HG03045 (cell line): ENCODE results near the gene XAF1.
"Not testable (repeated sequence)": the region's sequence is repeated elsewhere in the genome, so short reads cannot be mapped to it uniquely, and the experiment has no call there.

Experiments
- ATAC-seq: cut with Tn5 transposase; IDR thresholded peaks from one replicate; pipeline ENCODE4 v1.9.1; 2021; ENCODE audit warnings: mild to moderate bottlenecking, moderate library complexity; ENCODE audit not compliant: unreplicated experiment

The XAF1 gene, protein sequence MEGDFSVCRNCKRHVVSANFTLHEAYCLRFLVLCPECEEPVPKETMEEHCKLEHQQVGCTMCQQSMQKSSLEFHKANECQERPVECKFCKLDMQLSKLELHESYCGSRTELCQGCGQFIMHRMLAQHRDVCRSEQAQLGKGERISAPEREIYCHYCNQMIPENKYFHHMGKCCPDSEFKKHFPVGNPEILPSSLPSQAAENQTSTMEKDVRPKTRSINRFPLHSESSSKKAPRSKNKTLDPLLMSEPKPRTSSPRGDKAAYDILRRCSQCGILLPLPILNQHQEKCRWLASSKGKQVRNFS

DNA sequence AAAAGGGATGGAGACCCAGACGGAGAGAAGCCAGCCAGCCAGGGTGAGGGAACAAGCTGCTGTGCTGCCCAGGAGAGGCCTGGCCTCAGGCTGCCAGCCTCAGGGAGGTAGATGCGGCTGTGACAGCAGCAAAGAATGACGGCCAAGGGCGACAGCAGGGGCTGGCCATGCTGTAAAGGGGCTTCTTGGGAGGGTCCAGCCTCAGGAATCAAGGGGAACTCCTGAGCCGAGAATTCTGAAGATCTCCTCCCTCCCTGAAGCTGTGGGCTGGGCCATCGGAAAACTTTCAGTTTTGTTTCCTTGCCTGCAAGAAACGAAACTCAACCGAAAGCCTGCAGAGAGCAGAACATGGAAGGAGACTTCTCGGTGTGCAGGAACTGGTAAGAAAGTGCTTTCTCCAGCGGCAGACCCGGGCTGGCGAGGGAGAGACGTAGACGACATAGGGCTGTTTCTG lies at the start of gene XAF1:
Gene XAF1, plus strand, starts transcription at position 316 of the 454 bp plus-strand sequence. Its CDS starts 33 bp downstream, at position 349.
- ATAC-seq, result no peak

DNA sequence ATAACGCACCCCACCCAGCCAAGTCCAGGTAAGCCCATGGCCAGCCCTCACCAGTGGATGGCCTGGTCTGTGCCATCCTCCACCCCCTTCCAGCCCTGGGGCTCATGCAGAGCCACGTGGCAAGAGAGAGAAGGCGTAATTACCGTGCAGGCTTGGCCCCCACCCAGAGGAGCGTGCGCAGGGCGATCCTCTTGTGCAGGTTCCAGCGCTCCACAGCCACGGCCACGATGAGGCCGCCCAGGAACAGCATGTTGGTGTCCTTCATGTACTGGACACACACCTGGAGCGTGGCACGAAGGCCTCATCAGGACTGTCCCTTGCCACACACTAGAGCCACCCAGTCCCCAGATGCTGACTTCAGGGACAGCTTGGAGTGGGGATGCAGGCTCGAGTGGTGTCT lies 49.3 kb upstream of the XAF1 start:
- ATAC-seq, result no peak

DNA sequence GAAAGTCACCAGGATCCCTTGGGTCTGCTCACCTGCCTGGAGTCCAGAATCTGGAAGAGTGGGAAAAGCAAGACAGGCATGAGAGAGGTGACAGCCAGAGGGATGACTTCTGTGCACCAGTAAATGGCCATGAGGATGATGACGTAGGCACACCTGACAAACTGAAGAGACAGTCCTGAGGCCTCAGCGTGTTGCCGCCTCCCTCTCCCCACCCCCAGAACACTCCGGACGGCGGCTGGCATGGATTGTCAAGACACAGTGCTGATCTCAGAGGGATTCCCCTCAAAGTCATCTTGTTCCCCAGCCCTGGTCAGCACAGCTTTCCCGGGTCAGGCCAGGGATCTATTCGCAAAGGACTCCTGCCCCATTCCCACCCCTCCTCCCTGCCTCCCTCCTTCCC lies 48.9 kb upstream of the XAF1 start:
- no peak for ATAC-seq

DNA sequence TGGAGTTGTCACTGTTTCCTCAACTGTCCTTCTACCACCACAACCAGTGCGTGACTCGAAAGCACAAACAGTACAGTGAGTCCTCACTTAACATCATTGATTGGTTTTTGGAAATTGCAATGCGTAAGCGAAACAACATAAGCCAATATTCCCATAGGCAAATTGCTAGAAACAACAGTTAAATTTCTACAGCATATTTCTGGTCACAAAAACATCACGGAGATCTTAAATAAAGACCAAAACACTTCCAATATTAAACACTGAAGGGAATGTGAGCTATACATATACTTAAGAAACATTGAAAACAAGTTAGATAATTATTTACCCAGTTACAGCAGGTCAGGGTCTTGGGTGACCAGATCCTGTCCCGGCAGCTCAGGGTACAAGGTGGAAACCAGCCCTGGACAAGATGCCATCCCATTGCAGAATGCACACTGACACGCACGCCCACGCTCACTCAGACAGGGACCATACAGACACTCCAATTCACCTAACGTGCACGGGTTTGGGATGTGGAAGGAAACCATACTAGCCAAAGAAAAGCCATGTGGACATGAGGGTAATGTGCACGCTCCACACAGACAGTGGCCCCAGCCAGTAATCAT lies 47.4 kb upstream of the XAF1 start:
- ATAC-seq, result no peak

DNA sequence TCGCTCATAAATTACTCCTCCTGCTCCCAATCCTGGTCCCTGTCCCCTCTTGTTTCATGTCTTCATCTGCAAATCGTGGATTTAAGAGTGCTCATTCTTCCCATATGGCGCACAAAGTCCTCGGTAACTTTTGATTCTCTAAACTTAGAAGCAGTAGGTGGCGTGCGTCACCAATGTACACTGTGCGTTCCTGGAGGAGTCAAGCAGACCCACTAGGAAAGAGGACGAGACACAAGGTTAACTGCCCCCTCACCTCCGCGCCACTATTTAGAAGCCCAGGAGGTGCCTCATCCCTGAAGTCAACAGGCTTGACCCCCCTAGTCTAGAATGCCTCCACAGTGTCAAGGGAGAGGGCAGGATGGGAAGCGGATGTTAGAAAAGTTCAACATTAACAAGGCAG lies 45.5 kb upstream of the XAF1 start:
- ATAC-seq, result no peak

DNA sequence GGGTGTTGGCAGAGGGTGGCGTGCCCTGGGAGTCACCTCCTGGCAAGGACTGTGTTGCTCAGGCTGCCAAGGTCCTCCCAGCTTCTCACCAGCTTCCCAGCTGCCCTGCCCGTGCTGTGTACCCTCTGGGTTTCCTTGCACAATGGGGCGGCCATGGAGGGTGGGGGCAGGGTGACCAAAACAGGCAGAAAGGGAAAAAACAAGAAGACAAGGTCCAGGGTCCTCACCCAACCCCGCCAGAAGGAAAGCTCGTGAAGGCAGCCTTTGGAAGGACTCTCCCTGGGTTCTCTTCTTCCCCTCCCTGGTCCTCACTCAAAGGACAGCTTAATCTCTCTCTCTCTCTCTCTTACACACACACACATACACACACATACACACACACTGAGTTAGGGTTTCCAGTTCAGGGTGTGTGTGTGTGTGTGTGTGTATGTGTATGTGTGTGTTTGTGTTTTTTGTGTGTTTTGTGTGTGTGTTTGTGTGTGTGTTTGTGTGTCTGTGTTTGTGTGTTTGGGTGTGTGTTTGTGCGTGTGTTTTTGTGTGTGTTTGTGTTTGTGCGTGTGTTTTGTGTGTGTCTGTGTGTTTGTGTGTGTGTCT lies 44.7 kb upstream of the XAF1 start:
- no peak for ATAC-seq

DNA sequence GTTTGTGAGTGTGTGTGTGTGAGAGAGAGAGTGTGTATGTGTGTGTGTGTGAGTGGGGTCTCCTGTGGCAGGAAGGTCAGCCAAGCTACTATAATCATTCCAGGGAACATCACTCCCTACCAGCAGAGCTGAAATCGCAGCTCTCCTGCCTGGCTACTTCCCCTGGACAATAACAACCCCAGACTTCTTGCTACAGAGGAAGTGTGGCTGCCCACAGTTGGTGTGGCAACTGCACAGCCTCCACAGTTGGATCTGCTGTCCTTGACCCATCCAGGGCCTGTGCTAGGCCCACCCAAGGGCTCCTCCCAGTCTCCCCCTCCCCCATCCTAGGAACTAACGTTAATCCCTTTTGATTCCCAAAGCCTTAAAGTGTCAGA lies 44.2 kb upstream of the XAF1 start:
- ATAC-seq, result no peak

DNA sequence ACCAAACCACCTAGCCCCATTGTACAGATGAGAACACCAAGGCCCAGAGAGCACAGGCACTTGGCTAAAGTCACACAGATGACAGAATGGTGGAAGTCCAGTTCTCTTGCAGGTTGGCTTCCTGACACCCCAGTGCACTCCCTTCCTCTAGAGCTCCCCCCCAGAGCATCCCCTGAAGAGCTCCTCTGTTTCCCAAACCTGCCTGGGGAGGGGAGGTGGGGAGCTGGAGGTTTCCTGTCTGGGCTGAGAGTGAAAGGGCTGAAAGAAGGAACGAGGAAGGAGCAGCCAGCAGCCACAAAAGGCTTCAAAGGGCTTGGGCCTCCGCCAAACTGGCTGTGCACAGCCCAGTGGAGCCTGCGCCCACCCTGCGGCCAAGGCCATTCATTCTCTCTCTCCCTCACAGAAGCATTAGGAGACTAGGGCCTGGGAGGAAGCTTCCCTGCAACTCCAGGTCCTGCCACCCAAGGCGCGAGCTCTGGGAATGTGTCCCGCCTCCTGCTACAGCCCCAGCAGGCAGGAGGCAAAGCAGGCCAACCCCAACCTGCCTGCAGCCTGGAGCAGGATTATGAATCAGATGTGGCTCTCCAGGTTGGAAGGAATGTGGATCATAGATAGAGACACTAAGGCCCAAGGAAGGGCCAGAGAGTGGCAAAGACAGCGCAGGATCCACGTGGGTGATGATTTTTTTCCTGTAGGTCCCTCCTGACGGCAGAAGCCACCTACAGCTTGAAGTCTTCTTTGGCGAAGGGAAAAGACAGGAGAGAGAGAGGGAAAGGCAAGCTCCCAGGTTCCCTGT lies 43.6 kb upstream of the XAF1 start:
- no peak for ATAC-seq

DNA sequence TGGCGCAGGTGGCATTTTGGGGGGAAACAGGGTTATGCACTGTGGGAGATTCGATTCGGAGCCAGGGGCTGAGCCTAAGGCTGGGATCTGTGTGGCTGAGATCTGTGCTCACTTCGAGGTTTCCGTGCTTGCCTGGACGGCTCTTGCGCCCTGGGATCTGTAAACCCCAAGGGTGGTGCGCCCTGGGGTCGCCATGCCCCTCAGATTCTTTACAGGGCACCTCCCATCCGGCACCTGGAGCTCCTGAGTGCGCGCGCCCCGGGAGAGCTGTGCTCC lies 43.1 kb upstream of the XAF1 start:
- ATAC-seq, result no peak

DNA sequence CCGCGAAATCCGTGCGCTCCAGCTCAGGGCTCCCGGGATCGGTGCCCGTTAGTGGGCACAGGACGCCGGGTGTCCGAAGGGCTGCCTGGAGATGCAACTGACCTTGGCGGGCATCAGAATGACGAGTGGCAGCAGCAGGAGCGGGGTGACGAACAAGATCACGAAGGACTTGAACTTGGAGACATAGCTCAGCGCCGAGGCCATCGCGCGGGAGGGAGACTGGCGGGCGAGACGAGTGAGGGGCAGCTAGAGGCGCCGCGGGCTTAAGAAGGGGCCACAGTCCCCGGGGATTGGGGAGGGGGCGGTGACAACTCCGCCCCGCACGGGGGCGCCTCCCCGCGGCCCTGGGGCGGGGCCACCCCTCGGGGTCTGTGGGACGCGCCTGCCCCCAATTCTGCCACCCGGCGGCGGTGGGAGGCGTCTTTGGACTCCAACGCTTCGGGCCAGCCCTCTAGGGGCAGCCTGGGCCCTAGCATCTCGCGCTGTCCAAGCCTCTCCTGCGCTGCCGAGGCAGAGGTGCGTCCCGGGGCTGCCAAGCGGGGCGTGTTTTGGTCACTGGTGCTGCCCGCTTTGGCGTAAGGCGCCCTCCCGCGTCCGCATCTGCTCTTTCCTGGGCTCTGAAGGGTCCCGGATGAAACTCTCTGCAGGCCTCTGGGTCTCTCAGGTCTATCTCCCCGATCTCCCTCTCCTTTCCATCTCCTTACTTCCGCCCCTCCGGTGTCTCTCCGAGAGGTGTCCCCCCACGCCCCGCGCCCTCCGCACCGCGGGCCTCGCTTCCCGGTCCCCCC lies 42.5 kb upstream of the XAF1 start, which contains the start of gene SLC13A5:
Gene SLC13A5, minus strand, starts transcription at position 240 of the 788 bp plus-strand sequence. Its CDS starts 36 bp downstream, at position 204.
- no peak for ATAC-seq

DNA sequence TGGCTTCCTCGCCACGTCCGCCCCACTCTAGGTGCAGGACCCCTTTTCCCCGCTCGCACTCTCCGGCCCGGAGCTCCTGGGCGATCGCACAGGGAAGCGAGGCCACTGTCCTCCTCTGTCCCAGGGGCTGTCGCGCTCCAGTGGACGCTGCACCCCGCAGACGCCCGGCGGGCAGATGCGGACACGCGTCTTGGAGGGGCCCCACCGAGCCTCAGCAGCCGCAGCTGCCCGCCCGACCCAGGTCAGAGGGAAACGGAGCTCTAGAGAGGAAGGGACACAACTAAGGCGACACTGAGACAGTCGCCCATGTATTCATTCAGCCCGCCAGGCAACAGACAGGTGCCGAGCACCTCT lies 42.0 kb upstream of the XAF1 start:
- no peak for ATAC-seq

DNA sequence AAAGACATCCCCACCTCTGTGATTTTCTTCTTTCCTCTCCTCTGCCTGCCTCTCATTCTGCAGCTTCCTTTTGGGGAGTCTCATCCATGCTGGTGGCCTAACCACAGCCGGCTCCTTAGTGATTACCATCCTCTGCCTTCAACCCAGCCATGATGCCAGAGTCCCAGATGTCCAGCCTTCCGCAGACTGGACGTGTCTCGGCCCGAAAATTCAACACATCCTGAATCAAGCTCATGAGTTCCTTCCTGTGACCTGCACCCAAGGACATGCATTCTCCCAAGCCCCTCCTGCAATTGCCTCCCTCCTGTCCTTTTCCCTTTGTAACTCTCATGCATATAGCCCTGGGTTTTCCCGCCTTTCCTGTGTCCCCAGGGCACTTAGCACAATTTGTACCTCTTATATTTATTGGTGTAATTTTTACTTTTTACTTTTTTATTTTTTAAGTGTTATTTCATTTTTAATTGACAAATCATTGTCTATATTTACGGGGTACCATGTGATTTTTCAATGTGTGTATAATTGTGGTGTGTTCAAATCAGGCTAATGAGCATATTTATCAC lies 41.5 kb upstream of the XAF1 start:
- no peak for ATAC-seq

DNA sequence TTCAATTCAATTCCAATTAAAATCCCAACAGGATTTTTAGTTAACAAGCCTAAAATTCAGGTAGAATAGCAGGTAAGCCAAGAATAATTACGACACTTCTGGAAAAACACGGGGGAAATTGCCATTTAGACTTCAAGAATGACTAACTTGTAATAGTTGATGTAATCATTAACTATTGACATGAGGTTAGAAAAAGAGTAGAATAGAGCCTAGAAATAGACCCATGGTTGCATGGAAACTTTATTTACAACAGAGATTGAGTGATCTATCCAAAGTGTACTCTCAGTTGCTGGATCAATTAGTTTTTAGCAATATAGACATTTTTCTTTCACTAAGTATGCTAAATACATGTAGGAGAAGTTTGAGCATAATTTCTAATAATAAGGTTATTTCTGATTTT lies 39.1 kb upstream of the XAF1 start:
- ATAC-seq, result no peak

DNA sequence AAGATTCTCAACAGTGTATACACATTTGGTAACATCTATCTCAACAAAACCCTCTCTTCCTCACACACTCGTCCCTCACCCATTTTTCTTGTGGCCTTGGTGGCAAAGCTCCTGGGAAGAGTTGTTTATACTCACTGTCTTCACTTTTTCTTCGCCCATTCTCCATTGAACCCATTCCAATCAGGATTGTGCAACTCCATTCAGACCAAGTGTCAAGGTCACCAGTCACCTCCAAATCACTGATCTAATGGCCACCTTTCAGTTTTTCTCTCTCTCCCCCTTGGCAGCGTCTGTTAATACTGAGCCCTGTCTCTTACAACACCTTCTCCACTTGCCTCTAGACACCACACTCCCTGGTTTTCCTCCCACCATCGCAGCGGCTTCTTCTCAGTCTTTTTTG lies 34.1 kb upstream of the XAF1 start:
- ATAC-seq, result no peak

DNA sequence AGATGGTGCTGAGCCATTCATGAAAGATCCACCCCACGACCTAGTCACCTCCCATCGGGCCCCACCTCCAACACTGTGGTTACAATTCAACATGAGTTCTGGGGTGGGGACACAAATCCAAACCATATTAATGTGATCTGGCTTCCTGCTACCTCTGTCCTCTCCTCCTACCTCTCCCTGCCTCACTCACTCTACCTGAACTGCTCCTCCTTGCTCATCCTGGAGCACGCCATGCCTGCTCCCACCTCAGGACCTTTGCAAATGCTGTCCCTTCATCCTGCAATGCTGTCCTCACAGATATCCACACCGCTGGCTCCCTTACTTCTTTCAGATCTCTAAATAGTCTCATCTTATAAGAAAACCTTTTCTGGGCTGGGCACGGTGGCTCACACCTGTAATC lies 31.8 kb upstream of the XAF1 start:
- no peak for ATAC-seq

DNA sequence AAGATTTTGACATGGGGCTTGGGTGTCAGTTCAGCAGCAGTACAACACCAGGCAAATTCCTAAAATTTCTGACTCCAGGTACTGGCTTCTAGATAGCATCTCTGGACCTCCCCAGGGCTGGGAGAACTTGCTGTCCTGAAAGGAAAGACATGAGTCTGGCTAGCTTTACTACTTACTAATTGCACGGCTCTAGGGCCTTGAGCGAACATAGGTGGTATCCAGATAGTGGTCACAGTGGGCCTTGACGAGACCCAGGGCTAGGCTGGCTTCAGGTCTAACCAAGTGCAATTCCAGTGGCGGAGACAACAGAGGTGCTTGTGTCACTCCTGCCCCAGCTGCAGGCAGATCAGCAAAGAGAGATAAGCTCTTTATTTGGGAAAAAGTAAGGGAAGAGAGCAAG lies 26.3 kb upstream of the XAF1 start:
- no peak for ATAC-seq

DNA sequence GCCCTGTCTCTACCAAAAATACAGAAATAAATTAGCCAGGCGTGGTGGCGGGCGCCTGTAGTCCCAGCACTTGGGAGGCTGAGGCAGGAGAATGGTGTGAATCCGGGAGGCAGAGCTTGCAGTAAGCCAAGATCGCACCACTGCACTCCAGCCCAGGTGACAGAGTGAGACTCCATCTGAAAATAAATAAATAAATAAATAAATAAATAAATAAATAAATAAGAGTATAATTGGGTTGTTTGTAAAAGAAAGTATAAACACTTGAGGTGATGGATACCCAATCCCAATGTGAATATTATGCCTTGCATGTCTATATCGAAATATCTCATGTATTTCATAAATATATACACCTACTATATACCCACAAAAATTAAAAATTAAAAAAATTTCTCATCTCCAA lies 9.2 kb upstream of the XAF1 start:
- not testable (repeated sequence) for ATAC-seq

DNA sequence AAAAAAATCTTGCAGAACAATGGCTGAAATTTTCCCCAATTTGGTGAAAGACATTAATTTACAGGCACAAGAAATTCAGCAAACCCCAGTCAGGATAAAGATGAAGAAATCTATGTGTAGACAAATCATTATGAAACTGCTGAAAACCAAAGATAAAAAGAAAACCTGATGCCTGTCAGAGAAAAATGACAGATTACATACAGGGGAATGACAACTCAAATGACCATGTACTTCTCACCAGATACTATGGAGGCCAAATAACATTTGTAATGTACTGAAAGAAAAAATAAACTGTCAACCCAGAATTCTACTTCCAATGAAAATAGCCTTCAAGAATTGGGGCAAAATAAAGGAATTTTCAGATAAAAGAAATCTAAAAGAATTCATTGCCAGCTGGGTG lies 7.2 kb upstream of the XAF1 start:
- ATAC-seq, result no peak

DNA sequence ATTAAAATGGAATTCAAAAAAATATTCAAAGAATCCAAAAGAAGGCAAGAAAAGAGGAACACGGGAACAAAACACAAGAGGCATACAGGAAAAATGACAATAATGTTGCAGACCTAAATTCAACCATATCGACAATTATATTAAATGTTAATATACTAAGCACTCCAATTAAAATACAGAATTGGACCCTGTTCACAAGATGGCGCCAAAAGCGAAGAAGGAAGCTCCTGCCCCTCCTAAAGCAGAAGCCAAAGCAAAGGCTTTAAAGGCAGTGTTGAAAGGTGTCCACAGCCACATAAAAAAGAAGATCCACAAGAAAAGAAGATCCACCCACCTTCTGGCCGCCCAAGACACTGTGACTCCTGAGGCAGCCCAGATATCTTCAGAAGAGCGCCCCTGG lies 6.3 kb upstream of the XAF1 start:
- ATAC-seq, result no peak

DNA sequence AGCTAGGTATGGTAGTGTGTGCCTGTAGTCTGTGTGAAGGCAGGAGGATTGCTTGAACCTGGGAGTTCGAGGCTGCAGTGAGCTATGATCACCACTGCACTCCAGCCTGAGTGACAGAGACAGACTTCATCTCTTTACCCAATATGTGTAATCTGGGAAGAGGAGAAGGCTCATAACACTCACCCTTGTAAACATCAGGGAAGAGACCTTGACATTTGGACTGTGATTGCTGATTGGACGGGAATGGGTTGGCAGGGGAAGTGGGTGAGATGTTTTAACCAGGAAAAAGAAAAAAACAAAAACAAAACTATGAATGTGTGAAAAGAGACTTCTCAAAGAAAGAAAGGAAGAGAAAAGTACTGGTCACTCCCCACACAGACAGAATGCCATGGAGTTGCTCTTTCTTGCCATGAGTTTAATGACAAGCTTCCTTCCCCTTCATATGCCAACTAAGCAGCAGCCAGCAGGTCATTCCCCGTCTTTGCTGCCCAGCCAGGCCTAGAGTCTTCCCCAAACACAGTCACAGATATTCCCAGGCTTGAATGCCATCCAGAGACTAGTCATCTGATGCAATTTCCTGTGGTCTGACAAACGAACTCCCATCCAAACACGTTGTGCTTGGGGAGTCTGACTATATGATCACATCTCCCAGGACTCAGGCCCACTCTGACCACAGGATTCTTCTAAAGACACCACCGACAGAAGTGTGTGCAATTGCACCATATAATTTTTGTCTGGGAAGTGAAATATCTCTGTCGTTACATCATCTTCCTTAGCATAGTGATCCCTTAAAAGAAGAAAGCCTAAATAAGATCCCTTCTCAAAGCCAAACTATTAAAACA lies 3.6 kb upstream of the XAF1 start:
- ATAC-seq, result no peak
